H1 (cell line): ENCODE measurements around the gene MATN1. TPM values are rescaled to one million over a fixed set of nuclear protein-coding genes. Genes with fewer than 3 reads are reported as not detected.

ENCODE experiments used
- SIX5 ChIP-seq: IDR thresholded peaks from 2 replicates; pipeline ENCODE4 v1.6.1; 2011; ENCODE audit warnings: mild to moderate bottlenecking, low read depth, low read length
- polyA plus RNA-seq, 7 experiments: library from polyadenylated mRNA; depleted of rRNA in 3 of 7; stranded (reverse) in 5 of 7; unstranded in 2 of 7; fragments of >200 nt in 5 of 7; fragments of 200-250 nt in 2 of 7; gene quantifications; 1 replicate in 5 of 7; 2 replicates in 1 of 7; 4 replicates in 1 of 7; pipeline versions ENCODE4 v1.2.1 to v1.2.3, GENCODE V29; 2011 to 2013; ENCODE audit warnings: missing spikeins in 2 of 7, mixed read lengths in 2 of 7
- total RNA-seq: library from RNA; stranded (reverse); fragmentation: NEBNext Ultra II Directional; extraction: Animal tissue kit (Norgen Biotek cat#: 25700); gene quantifications from 2 replicates; pipeline ENCODE4 v1.2.1, GENCODE V29; 2021

Gene MATN1
- total and polyA plus RNA-seq, 2 of the 8 experiments (the other 6 are each of a cell fraction or from before 2014, with no cell fraction given) = 0.12 to 0.28 TPM

DNA sequence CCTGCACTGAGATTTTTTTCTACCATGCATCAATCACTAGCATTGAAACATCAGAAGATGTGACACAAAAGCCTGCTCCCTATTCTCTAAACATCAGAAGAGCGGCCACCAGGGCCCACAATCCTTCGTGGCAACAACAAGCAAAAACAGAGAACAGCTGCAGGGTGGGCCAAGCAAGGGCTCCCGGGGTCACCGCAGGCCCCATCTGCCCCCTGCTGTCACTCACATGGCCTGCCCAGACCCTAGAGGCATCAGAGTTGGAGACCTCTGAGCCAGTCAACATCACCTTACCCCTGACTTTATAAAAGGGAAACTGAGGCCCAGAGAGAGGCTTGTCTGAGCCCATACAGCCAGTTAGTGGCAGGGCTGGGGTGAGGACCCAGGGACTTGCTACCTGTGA, 32.4 kb upstream of the MATN1 start (continued):
- no peak for TF ChIP-seq SIX5
